Measurements from ENCODE around the gene HAUS6. TPM values are rescaled to one million over a fixed set of nuclear protein-coding genes. Genes with fewer than 3 reads are reported as not detected.

Gene HAUS6
- total and polyA plus RNA-seq, 2 of the 4 experiments (the other 2 are of a cell fraction), result 5.8 to 13.3 TPM

GRCh38 chr9:19018201-19018600 lies 84.5 kb downstream of the HAUS6 start:
- Histone ChIP-seq H3K4me3 (ENCODE audit: insufficient read depth, low read depth, low read length) (no peak overlapping the region), H2AFZ (replicated peaks; ENCODE audit: low read length, poor library complexity) (peak overlapping the region; percentile 12), H4K20me1 (ENCODE audit: insufficient read depth, low read length) (no peaks in the 10 kb centered on the region), H2BK20ac (ENCODE audit: low read depth, low read length) (no peak overlapping the region), H3K18ac (ENCODE audit: low read depth, low read length) (no peak overlapping the region), H3K23ac (ENCODE audit: low read depth, low read length) (no peak overlapping the region), H2BK120ac (ENCODE audit: low read depth, low read length) (no peak overlapping the region), H3K9me3 (ENCODE audit: control insufficient read depth, insufficient read depth, low read length) (peaks cover 6% of the 10 kb centered on the region; the same call in 1 of the 2 replicates), H3K27me3 (ENCODE audit: control insufficient read depth, insufficient read depth, low read length) (peaks cover 9% of the 10 kb centered on the region), H4K5ac (ENCODE audit: low read depth, low read length) (no peak overlapping the region), H3K27ac (ENCODE audit: insufficient read depth, low read length) (no peak overlapping the region), H3K4ac (ENCODE audit: low read depth, low read length) (no peak overlapping the region), H2BK5ac (ENCODE audit: low read depth, low read length, poor library complexity, severe bottlenecking) (no peak overlapping the region), H3K9me1 (ENCODE audit: insufficient read depth, low read length) (no peaks in the 10 kb centered on the region), H2AK5ac (ENCODE audit: low read depth, low read length) (no peak overlapping the region), H3K56ac (ENCODE audit: extremely low read depth, insufficient read depth, low read length) (no peak overlapping the region), H4K91ac (ENCODE audit: insufficient read depth, low read depth, low read length) (no peak overlapping the region), H3K14ac (replicated peaks; ENCODE audit: low read depth, low read length) (no peak overlapping the region), H3K79me1 (ENCODE audit: low read depth in 1 of 2, low read length in 2 of 2) (no peaks in the 10 kb centered on the region), H4K8ac (ENCODE audit: low read depth in 2 of 2, low read length in 2 of 2) (no peak overlapping the region), H3K36me3 (ENCODE audit: control insufficient read depth, insufficient read depth, low read length) (no peaks in the 10 kb centered on the region), H2BK15ac (ENCODE audit: low read depth, low read length) (no peak overlapping the region), H2AK9ac (replicated peaks; ENCODE audit: low read depth, low read length, poor library complexity) (no peak overlapping the region), H3K4me2 (ENCODE audit: low read depth, low read length) (no peak overlapping the region), H3K9ac (ENCODE audit: low read depth, low read length) (no peak overlapping the region), H3K4me1 (ENCODE audit: control insufficient read depth, insufficient read depth, low read length) (no peaks in the 10 kb centered on the region)
- ChIA-PET CTCF (no interaction called here), POLR2A (ENCODE audit: unreplicated experiment) (interaction anchor here (0.7 kb wide), 1 partner anchor 233 kb away, joined by 7 read pairs; no protein-coding TSS in a partner anchor)
- TF ChIP-seq USF2 (IDR thresholded peaks at IDR 0.05; ENCODE audit: low read depth, low read length) (no peak), CHD1 (IDR thresholded peaks at IDR 0.05; ENCODE audit: low read depth, low read length) (no peak), RCOR1 (IDR thresholded peaks at IDR 0.05; ENCODE audit: insufficient replicate concordance, low read length) (no peak), FOS (IDR thresholded peaks at IDR 0.05; ENCODE audit: low read depth, low read length) (no peak), CEBPB (IDR thresholded peaks at IDR 0.05; ENCODE audit: low read depth, low read length) (no peak), RAD21 (IDR thresholded peaks at IDR 0.05; ENCODE audit: low read length) (no peak), POLR2A (IDR thresholded peaks at IDR 0.05; ENCODE audit: low read depth, low read length) (no peak), BHLHE40 (IDR thresholded peaks at IDR 0.05; ENCODE audit: low read depth, low read length) (no peak), MAFK (IDR thresholded peaks at IDR 0.05; ENCODE audit: low read depth, low read length) (no peak), NFE2L2 (IDR thresholded peaks at IDR 0.05; ENCODE audit: low read depth, low read length) (no peak), MXI1 (IDR thresholded peaks at IDR 0.05; ENCODE audit: borderline replicate concordance, low read depth, low read length) (no peak), SMC3 (IDR thresholded peaks at IDR 0.05; ENCODE audit: low read depth, low read length) (no peak), RFX5 (IDR thresholded peaks at IDR 0.05; ENCODE audit: low read depth, low read length) (no peak), MAZ (IDR thresholded peaks at IDR 0.05; ENCODE audit: borderline replicate concordance, low read depth, low read length) (no peak)
- TF ChIP-seq, protein P1, sequence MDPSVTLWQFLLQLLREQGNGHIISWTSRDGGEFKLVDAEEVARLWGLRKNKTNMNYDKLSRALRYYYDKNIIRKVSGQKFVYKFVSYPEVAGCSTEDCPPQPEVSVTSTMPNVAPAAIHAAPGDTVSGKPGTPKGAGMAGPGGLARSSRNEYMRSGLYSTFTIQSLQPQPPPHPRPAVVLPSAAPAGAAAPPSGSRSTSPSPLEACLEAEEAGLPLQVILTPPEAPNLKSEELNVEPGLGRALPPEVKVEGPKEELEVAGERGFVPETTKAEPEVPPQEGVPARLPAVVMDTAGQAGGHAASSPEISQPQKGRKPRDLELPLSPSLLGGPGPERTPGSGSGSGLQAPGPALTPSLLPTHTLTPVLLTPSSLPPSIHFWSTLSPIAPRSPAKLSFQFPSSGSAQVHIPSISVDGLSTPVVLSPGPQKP (IDR thresholded peaks at IDR 0.05; ENCODE audit: borderline replicate concordance, low read depth, low read length), result no peak
- TF ChIP-seq, protein P2, sequence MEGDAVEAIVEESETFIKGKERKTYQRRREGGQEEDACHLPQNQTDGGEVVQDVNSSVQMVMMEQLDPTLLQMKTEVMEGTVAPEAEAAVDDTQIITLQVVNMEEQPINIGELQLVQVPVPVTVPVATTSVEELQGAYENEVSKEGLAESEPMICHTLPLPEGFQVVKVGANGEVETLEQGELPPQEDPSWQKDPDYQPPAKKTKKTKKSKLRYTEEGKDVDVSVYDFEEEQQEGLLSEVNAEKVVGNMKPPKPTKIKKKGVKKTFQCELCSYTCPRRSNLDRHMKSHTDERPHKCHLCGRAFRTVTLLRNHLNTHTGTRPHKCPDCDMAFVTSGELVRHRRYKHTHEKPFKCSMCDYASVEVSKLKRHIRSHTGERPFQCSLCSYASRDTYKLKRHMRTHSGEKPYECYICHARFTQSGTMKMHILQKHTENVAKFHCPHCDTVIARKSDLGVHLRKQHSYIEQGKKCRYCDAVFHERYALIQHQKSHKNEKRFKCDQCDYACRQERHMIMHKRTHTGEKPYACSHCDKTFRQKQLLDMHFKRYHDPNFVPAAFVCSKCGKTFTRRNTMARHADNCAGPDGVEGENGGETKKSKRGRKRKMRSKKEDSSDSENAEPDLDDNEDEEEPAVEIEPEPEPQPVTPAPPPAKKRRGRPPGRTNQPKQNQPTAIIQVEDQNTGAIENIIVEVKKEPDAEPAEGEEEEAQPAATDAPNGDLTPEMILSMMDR (conservative IDR thresholded peaks at IDR 0.05; ENCODE audit: low read depth, low read length), result no peak
- BruUV-seq (replicated peaks), result no TSS peak
- dilution Hi-C loops (cut with HindIII; ENCODE audit: low sequenced_read_pairs, unreplicated experiment), result no loop called here
- intact Hi-C loops (cut with micrococcal nuclease), result no loop called here
- in situ Hi-C loops (cut with MboI; ENCODE audit: low sequenced_read_pairs), result no loop called here
- DNase-seq (no peak), ATAC-seq (ENCODE audit: low read depth) (no peak)
- no CpG with 5 or more reads among the region's 4 CpGs for WGBS, 2 experiments (ENCODE audit: extremely low coverage in 2 of 2, insufficient read length in 1 of 2)

Measured in IMR-90 (cell line).